Caco-2 (cell line): ENCODE data around the gene FUBP3. TPM values are rescaled to one million over a fixed set of nuclear protein-coding genes. Genes with fewer than 3 reads are reported as not detected.

Experiments
- BruUV-seq: library from RNA; stranded (reverse); fragments of 400-500 nt; replicated peaks from 2 replicates; lab custom pipeline; 2021; lab: Mats Ljungman, UMichigan
- CTCF ChIA-PET: fragments of 300-600 bp; sonication (Branson Sonifier 250); formaldehyde crosslinking; loops from one replicate; lab custom pipeline; 2022; ENCODE audit warnings: antibody characterized with exemption; lab: Charles Lee
- POLR2A ChIA-PET: fragments of 300-600 bp; sonication (Branson Sonifier 250); formaldehyde crosslinking; loops from one replicate; lab custom pipeline; 2022; ENCODE audit warnings: antibody characterized with exemption; lab: Charles Lee
- DNase-seq, 2 experiments: peaks; one replicate each; pipeline versions ENCODE4 v3.0.0 to v3.0.0-alpha.2; 2020 to 2022
- H3K27me3 ChIP-seq: replicated peaks from 2 replicates; pipeline ENCODE4 v1.6.0; 2011; ENCODE audit warnings: low read length; ENCODE audit not compliant: control insufficient read depth, insufficient read depth
- H3K36me3 ChIP-seq: 2 replicates; pipeline ENCODE4 v1.5.1; 2011; ENCODE audit warnings: low read length; ENCODE audit not compliant: control insufficient read depth, insufficient read depth
- H3K4me1 ChIP-seq: fragments of 250-450 bp; sonication (Bioruptor Pico); 2 replicates; pipeline ENCODE4 v1.5.1; 2020; ENCODE audit warnings: mild to moderate bottlenecking
- H3K4me3 ChIP-seq: 2 replicates; pipeline ENCODE4 v1.5.1; 2011; ENCODE audit warnings: low read depth, mild to moderate bottlenecking, control low read depth, low read length
- H3K9me3 ChIP-seq: fragments of 250-450 bp; sonication (Bioruptor Pico); 2 replicates; pipeline ENCODE4 v1.5.1; 2020; ENCODE audit warnings: mild to moderate bottlenecking, moderate library complexity
- H3K27ac Mint-ChIP-seq: one replicate; pipeline ENCODE4 v1.8.0; 2022; ENCODE audit warnings: mixed read lengths; ENCODE audit not compliant: unreplicated experiment
- H3K27me3 Mint-ChIP-seq: one replicate; pipeline ENCODE4 v1.8.0; 2022; ENCODE audit warnings: mixed read lengths; ENCODE audit not compliant: insufficient read depth, unreplicated experiment
- H3K36me3 Mint-ChIP-seq: one replicate; pipeline ENCODE4 v1.8.0; 2022; ENCODE audit warnings: mild to moderate bottlenecking, mixed read lengths; ENCODE audit not compliant: insufficient read depth, unreplicated experiment
- H3K4me1 Mint-ChIP-seq: one replicate; pipeline ENCODE4 v1.8.0; 2022; ENCODE audit warnings: low read depth, mixed read lengths; ENCODE audit not compliant: unreplicated experiment
- H3K4me3 Mint-ChIP-seq: one replicate; pipeline ENCODE4 v1.8.0; 2022; ENCODE audit warnings: mild to moderate bottlenecking, moderate library complexity, mixed read lengths; ENCODE audit not compliant: unreplicated experiment
- H3K9me3 Mint-ChIP-seq: one replicate; pipeline ENCODE4 v1.8.0; 2022; ENCODE audit warnings: mixed read lengths; ENCODE audit not compliant: unreplicated experiment
- intact Hi-C: fragments of 100-400 bp; cut with micrococcal nuclease; formaldehyde crosslinking; loops from one replicate; pipeline ENCODE4 v1.10.0; 2022; ENCODE audit not compliant: unreplicated experiment
- total RNA-seq: library from RNA; stranded (reverse); gene quantifications from 2 replicates; pipeline ENCODE4 v1.2.3, GENCODE V29; 2022
- TF ChIP-seq, protein P1 (sequence below), 2 experiments: fragments of 200-600 bp in 1 of 2; IDR thresholded peaks; 1 replicate in 1 of 2; 2 replicates in 1 of 2; pipeline versions ENCODE4 v1.5.1 to v1.8.0; 2011 to 2022; ENCODE audit warnings: antibody characterized with exemption in 1 of 2, control low read depth in 1 of 2, inconsistent platforms in 1 of 2, low read depth in 1 of 2, low read length in 1 of 2, mild to moderate bottlenecking in 1 of 2, moderate library complexity in 1 of 2; ENCODE audit not compliant: insufficient read depth in 1 of 2, severe bottlenecking in 1 of 2, unreplicated experiment in 1 of 2

Gene FUBP3
- total RNA-seq, 1 experiment from 2014 or later: 76.1 TPM

- CTCF ChIA-PET: interaction anchor here (1.1 kb wide), 1 partner anchor 42 kb away, joined by 3 read pairs; no protein-coding TSS in a partner anchor
- peaks cover 21% of the 10 kb centered on the region for H3K36me3 Mint-ChIP-seq
- H3K4me3 ChIP-seq: no peak overlapping the region
- DNase-seq: no peak
- H3K27me3 ChIP-seq: no peaks in the 10 kb centered on the region
- no peak overlapping the region for H3K4me3 Mint-ChIP-seq
- H3K27me3 Mint-ChIP-seq: no peaks in the 10 kb centered on the region
- H3K4me1 ChIP-seq: no peaks in the 10 kb centered on the region
- H3K4me1 Mint-ChIP-seq: no peaks in the 10 kb centered on the region
- no peak overlapping the region for H3K27ac Mint-ChIP-seq
- intact Hi-C loops: loop anchor here (5.0 kb wide), 1 partner anchor 42 kb away; no protein-coding TSS in a partner anchor
- no peaks in the 10 kb centered on the region; the same call in 1 of the 2 replicates for H3K36me3 ChIP-seq
- POLR2A ChIA-PET: no interaction called here
- TF ChIP-seq, protein P1, sequence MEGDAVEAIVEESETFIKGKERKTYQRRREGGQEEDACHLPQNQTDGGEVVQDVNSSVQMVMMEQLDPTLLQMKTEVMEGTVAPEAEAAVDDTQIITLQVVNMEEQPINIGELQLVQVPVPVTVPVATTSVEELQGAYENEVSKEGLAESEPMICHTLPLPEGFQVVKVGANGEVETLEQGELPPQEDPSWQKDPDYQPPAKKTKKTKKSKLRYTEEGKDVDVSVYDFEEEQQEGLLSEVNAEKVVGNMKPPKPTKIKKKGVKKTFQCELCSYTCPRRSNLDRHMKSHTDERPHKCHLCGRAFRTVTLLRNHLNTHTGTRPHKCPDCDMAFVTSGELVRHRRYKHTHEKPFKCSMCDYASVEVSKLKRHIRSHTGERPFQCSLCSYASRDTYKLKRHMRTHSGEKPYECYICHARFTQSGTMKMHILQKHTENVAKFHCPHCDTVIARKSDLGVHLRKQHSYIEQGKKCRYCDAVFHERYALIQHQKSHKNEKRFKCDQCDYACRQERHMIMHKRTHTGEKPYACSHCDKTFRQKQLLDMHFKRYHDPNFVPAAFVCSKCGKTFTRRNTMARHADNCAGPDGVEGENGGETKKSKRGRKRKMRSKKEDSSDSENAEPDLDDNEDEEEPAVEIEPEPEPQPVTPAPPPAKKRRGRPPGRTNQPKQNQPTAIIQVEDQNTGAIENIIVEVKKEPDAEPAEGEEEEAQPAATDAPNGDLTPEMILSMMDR (IDR thresholded peaks at IDR 0.05; ENCODE audit: insufficient read depth in 1 of 2, low read depth in 1 of 2, low read length in 1 of 2, severe bottlenecking in 1 of 2, unreplicated experiment in 1 of 2): no peak
- H3K9me3 Mint-ChIP-seq: peaks cover 2% of the 10 kb centered on the region
- BruUV-seq: no TSS peak
- no peaks in the 10 kb centered on the region for H3K9me3 ChIP-seq
Observed at GRCh38 chr9:130640681-130641080, 61.3 kb downstream of the FUBP3 start.

- no peaks in the 10 kb centered on the region for H3K27me3 Mint-ChIP-seq
- no peaks in the 10 kb centered on the region; the same call in 1 of the 2 replicates for H3K36me3 ChIP-seq
- H3K4me3 ChIP-seq: no peak overlapping the region
- ChIA-PET POLR2A (no interaction called here), CTCF (no interaction called here)
- H3K36me3 Mint-ChIP-seq: peaks cover 12% of the 10 kb centered on the region
- no peaks in the 10 kb centered on the region; the same call in 1 of the 2 replicates for H3K9me3 ChIP-seq
- no peaks in the 10 kb centered on the region for H3K27me3 ChIP-seq
- no peak overlapping the region for H3K27ac Mint-ChIP-seq
- no peak overlapping the region for H3K4me3 Mint-ChIP-seq
- H3K4me1 ChIP-seq: no peaks in the 10 kb centered on the region
- TF ChIP-seq, protein P1 (IDR thresholded peaks at IDR 0.05; ENCODE audit: insufficient read depth in 1 of 2, low read depth in 1 of 2, low read length in 1 of 2, severe bottlenecking in 1 of 2, unreplicated experiment in 1 of 2): no peak
- intact Hi-C loops: loop anchor here (5.0 kb wide), 1 partner anchor 39 kb away; no protein-coding TSS in a partner anchor
- no peak for DNase-seq
- H3K4me1 Mint-ChIP-seq: no peaks in the 10 kb centered on the region
- no TSS peak for BruUV-seq
- H3K9me3 Mint-ChIP-seq: peaks cover 14% of the 10 kb centered on the region
Observed at GRCh38 chr9:130642926-130643325, 63.5 kb downstream of the FUBP3 start.

- Mint-ChIP-seq H3K27me3 (peaks cover 10% of the 10 kb centered on the region), H3K4me1 (no peaks in the 10 kb centered on the region), H3K36me3 (no peaks in the 10 kb centered on the region), H3K27ac (no peak overlapping the region), H3K4me3 (no peak overlapping the region), H3K9me3 (peaks cover 7% of the 10 kb centered on the region)
- no peak for DNase-seq
- H3K9me3 ChIP-seq: no peaks in the 10 kb centered on the region
- H3K4me3 ChIP-seq: no peak overlapping the region
- H3K27me3 ChIP-seq: no peaks in the 10 kb centered on the region
- ChIA-PET POLR2A (interaction anchor here (0.6 kb wide), 1 partner anchor 39 kb away, joined by 3 read pairs; no protein-coding TSS in a partner anchor), CTCF (no interaction called here)
- TF ChIP-seq, protein P1 (IDR thresholded peaks at IDR 0.05; ENCODE audit: insufficient read depth in 1 of 2, low read depth in 1 of 2, low read length in 1 of 2, severe bottlenecking in 1 of 2, unreplicated experiment in 1 of 2): no peak
- H3K36me3 ChIP-seq: no peaks in the 10 kb centered on the region
- H3K4me1 ChIP-seq: no peaks in the 10 kb centered on the region
- intact Hi-C loops: no loop called here
- BruUV-seq: no TSS peak
Observed at GRCh38 chr9:130651221-130651620, 71.8 kb downstream of the FUBP3 start.
